Progenitor cell of endocrine pancreas (in vitro differentiated cells): Measurements from ENCODE around the gene MUC21. TPM values are rescaled to one million over a fixed set of nuclear protein-coding genes. Genes with fewer than 3 reads are reported as not detected.

Source experiments
- DNase-seq: peaks from one replicate; pipeline ENCODE4 v3.0.0; 2021; ENCODE audit warnings: low spot score; ENCODE audit not compliant: unreplicated experiment
- H3K27ac Mint-ChIP-seq: 2 replicates; pipeline ENCODE4 v1.8.0; 2021; ENCODE audit warnings: mild to moderate bottlenecking, moderate library complexity, mixed read lengths
- H3K27me3 Mint-ChIP-seq: 2 replicates; pipeline ENCODE4 v1.8.0; 2021; ENCODE audit warnings: mixed read lengths
- H3K36me3 Mint-ChIP-seq: 2 replicates; pipeline ENCODE4 v1.8.0; 2022; ENCODE audit warnings: mixed read lengths; ENCODE audit not compliant: insufficient read depth
- H3K4me1 Mint-ChIP-seq: 2 replicates; pipeline ENCODE4 v1.8.0; 2021; ENCODE audit warnings: low read depth, mixed read lengths
- H3K4me3 Mint-ChIP-seq: 2 replicates; pipeline ENCODE4 v1.8.0; 2021; ENCODE audit warnings: low read depth, mild to moderate bottlenecking, moderate library complexity, mixed read lengths
- H3K9me3 Mint-ChIP-seq: 2 replicates; pipeline ENCODE4 v1.8.0; 2021; ENCODE audit warnings: low read depth, mixed read lengths
- CTCF ChIP-seq: fragments of 200-600 bp; sonication (generic); IDR thresholded peaks from one replicate; pipeline ENCODE4 v1.5.0; 2021; ENCODE audit warnings: antibody characterized with exemption, mild to moderate bottlenecking; ENCODE audit not compliant: unreplicated experiment
- long read RNA-seq: library from polyadenylated mRNA; unstranded; transcript quantifications from one replicate; pipeline ENCODE4 v2.0.0, GENCODE V29; 2020
- total RNA-seq: library from RNA; stranded (reverse); gene quantifications from 2 replicates; pipeline ENCODE4 v1.2.1, GENCODE V29; 2021

MUC21 gene
- total RNA-seq: not detected in 2 replicates
- long read RNA-seq: 0 reads

- no peaks in the 10 kb centered on the region for H3K36me3 Mint-ChIP-seq
- H3K4me1 Mint-ChIP-seq: peaks cover 10% of the 10 kb centered on the region
- no peak for TF ChIP-seq CTCF
- peaks cover 6% of the 10 kb centered on the region for H3K27me3 Mint-ChIP-seq
- no peak within 1 kb of the TSS for H3K27ac Mint-ChIP-seq
- no peak for DNase-seq
- H3K4me3 Mint-ChIP-seq: no peak within 1 kb of the TSS
- no peaks in the 10 kb centered on the region for H3K9me3 Mint-ChIP-seq
These were observed at the start of gene MUC21 for GRCh38 chr6:30983439-30983838. Gene MUC21 (plus strand): TSS chr6:30983718. CDS start chr6:30983959, 241 bp downstream.

GRCh38 chr6:30935018-30935417 is 48.5 kb upstream of the MUC21 start:
- Mint-ChIP-seq H3K27me3 (peaks cover 13% of the 10 kb centered on the region), H3K27ac (no peak overlapping the region), H3K36me3 (no peaks in the 10 kb centered on the region), H3K4me3 (no peak overlapping the region), H3K9me3 (no peaks in the 10 kb centered on the region), H3K4me1 (peaks cover 24% of the 10 kb centered on the region)
- TF ChIP-seq CTCF: no peak
- no peak for DNase-seq

GRCh38 chr6:30937265-30937664 is 46.3 kb upstream of the MUC21 start:
- no peak overlapping the region for H3K4me3 Mint-ChIP-seq
- H3K27ac Mint-ChIP-seq: no peak overlapping the region
- peaks cover 16% of the 10 kb centered on the region for H3K4me1 Mint-ChIP-seq
- no peak for TF ChIP-seq CTCF
- no peak for DNase-seq
- no peaks in the 10 kb centered on the region for H3K36me3 Mint-ChIP-seq
- no peaks in the 10 kb centered on the region for H3K9me3 Mint-ChIP-seq
- peaks cover 19% of the 10 kb centered on the region for H3K27me3 Mint-ChIP-seq

- peaks cover 11% of the 10 kb centered on the region for H3K4me1 Mint-ChIP-seq
- no peaks in the 10 kb centered on the region for H3K9me3 Mint-ChIP-seq
- peaks cover 21% of the 10 kb centered on the region for H3K27me3 Mint-ChIP-seq
- no peak overlapping the region for H3K27ac Mint-ChIP-seq
- no peak overlapping the region for H3K4me3 Mint-ChIP-seq
- no peaks in the 10 kb centered on the region for H3K36me3 Mint-ChIP-seq
- no peak for DNase-seq
- TF ChIP-seq CTCF: no peak
These were observed 44.8 kb upstream of the MUC21 start for GRCh38 chr6:30938730-30939129.

- no peaks in the 10 kb centered on the region for H3K9me3 Mint-ChIP-seq
- no peak overlapping the region for H3K4me3 Mint-ChIP-seq
- TF ChIP-seq CTCF: no peak
- H3K27ac Mint-ChIP-seq: no peak overlapping the region
- no peaks in the 10 kb centered on the region for H3K36me3 Mint-ChIP-seq
- peaks cover 11% of the 10 kb centered on the region for H3K4me1 Mint-ChIP-seq
- H3K27me3 Mint-ChIP-seq: peaks cover 21% of the 10 kb centered on the region
- DNase-seq: no peak
These were observed 44.0 kb upstream of the MUC21 start for GRCh38 chr6:30939473-30939872.
